GM19397 (cell line): ENCODE data around the gene RNF4.

Experiments
- ATAC-seq: cut with Tn5 transposase; IDR thresholded peaks from one replicate; pipeline ENCODE4 v1.9.1; 2021; ENCODE audit warnings: mild to moderate bottlenecking, moderate library complexity; ENCODE audit not compliant: unreplicated experiment

The RNF4 gene

DNA sequence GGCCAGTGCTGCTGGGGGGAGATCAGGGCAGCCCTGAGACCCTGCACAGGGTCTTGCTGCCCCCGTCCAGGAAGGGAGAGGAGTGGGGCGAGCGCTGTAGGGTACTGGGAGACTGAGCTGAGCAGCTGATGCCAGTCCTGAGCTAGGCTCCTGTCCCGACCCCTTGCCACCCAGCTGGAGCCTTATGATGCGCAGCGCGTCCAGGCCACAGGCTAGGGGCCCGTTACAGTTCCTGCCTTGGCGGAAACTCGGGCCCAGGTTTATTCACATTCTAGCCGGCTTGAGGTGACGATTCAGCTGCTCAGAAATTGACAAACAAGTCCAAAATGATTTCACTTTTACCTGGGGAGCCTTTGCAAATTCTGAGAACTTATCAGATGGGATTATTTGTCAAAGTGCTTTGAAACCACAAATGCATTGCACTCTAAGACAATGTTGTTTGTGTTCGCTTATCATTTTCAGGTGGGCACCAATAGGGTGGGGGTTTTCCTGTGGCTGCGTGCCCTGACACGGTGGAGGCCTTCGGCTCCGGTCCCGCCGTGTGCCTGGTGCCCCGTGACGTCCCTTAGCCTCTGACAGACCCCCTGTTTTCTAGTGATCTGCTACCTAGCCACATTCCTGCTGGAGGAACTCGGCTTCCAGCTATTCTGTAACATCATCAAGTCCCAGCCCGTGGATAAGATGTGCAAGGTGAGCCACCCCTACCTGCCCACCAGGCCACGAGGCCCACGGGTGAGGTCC is 31.3 kb upstream of the RNF4 start:
- ATAC-seq: no peak

GRCh38 chr4:2438822-2439718 is 29.8 kb upstream of the RNF4 start:
- no peak for ATAC-seq

DNA sequence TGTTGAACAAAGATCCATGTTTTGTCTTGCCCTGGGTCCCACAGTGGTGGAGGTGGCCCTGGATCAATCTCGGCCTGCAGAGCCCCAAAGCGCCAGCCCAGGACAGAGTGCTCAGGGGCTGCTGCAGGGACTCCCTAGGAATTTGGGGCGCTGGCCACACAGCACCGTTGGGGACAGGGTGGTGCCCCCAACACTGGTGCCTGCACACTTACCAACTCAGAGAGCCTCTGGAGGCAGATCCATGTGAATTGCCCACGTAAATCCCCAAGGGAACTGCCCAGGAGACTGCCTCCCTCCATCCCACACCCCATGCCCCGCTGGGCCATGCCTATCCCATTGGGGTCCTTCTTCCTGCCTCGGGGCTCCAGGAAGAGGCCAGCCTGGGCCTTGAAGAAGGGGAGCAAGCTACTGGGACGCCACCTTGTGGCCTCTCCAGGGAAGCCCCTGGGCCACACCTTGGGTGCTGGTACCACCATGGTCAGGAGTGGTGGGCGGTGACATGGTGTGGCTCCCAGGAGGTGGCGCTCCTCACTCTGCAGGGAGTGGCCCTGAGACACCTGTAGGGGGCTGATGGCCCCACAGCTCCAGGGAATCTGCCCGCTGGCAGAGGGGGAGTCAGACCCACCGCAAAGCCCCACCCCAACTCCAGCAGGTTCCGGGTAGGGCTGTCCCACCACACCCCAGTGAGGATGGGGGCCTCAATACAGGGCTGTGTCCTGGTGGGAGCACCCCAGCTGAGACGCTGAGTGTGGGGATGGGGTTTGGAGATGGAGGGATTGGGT is 27.3 kb upstream of the RNF4 start:
- ATAC-seq: peak; percentile 77

DNA sequence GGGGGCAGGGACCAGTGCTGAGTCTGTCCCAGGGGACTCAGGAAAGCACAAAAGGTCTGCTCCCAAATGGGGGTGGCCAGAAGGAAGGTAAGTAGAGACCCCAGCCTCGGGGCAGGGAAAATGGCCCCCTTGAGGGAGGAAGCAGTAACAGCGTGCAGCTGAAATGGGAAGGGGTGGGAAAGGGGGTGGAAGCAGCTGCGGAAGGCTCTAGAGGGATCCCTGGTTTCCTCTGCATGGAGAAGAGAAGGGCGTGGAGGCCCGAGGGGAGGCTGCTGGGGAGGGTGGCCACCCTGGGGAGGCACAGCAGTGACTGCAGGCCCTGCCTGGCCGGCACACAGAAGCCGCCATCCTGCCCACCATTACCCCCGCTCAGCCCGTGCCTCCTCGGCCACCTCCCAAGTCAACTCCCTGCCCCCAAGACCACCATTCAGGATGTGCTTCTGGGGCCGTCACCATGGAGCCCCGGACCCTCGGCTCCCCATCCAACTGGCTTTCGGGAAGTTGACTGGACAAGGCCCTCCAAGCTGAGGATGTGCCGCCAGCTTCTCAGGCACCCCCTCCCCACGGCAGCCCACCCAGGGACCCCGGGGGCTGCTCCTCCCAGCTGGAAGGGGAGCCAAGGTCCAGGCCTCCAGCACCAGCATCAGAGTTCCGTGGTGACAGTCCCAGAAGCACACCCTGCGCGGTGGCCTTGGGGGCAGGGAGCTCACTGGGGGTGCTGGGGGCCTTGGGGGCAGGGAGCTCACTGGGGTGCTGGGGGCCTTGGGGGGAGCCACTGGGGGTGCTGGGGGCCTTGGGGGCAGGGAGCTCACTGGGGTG is 26.5 kb upstream of the RNF4 start:
- no peak for ATAC-seq

GRCh38 chr4:2443061-2443730 is 25.7 kb upstream of the RNF4 start:
- no peak for ATAC-seq

DNA sequence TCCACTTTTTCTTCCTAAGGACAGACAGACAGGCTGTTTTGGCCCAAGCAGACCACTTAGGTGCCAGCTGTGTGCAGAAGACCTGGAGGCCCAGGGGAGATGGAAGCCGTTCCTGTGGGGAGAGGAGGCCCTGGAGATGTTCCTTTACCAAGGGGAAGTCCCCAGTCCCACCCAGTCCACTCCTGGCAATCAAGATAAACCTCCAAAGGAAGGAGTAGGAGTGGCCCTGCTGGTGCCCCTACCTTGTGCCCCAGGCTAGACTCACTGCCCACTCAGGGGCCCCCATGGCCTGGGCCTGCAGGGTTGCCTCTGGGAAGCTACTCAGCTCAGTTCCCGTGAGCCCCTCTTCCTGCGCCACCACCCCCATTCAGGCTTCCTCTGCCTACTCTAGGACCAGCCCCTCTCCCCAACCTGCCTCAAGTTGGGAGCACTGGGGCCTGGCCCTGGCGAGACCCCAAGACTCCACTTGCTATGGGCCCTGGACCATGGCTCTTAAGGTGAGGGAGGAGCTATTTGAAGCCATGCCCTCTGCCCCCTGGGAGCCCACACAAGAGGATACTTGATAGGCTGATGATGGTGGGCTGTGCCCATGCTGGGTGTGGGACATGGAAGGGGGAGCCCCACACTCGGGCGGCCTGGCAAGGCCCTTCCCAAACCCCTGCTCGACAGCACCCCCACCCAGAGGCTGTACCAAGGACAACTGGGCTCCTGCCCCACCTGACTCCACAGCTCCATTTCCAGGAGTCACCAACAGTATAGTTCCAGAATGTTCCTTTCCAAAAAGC is 24.8 kb upstream of the RNF4 start:
- ATAC-seq: no peak

DNA sequence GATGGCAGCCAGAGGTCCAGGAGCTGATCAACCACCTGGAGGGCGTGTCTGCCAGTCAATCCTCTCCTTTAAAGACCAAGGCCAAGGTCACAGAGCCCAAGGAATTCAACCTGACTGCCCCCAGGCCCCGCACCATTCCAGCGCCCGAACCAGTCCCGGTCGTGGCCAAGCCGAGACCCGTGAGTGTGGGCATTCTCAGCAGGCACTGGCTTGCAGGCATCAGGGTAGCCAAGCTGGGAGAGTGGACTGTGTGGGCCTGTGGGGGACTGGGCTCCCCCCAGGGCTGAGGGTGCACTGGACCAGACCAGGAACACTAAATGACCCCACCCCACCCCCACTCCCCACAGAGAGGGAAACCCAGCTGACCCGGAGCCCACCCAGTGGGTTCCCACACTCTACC is 23.8 kb upstream of the RNF4 start:
- no peak for ATAC-seq

GRCh38 chr4:2445571-2445970 is 23.3 kb upstream of the RNF4 start:
- ATAC-seq: no peak

- ATAC-seq: no peak
Observed at GRCh38 chr4:2446656-2447564, 22.0 kb upstream of the RNF4 start.

DNA sequence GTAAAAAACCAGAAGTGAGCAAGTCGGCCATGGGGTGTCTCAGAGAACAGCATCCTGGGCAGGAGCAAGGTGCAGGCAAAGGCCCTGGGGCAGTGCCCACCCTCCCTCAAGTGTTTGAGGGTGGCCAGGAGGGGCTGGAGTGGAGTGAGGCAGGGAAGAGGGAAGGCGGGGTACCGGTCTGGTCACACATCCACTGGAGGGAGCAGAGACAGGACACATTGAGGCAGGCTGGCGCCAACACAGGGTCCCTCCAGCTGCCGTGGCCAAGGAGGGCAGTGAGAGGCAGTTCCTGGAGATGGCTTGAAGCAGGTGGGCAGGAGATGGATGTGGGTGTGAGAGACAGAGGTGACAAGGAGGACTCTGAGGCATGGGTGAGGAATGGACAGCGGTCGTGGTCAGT is 20.3 kb upstream of the RNF4 start:
- no peak for ATAC-seq

- no peak for ATAC-seq
Observed at GRCh38 chr4:2449051-2449450, 19.9 kb upstream of the RNF4 start.

DNA sequence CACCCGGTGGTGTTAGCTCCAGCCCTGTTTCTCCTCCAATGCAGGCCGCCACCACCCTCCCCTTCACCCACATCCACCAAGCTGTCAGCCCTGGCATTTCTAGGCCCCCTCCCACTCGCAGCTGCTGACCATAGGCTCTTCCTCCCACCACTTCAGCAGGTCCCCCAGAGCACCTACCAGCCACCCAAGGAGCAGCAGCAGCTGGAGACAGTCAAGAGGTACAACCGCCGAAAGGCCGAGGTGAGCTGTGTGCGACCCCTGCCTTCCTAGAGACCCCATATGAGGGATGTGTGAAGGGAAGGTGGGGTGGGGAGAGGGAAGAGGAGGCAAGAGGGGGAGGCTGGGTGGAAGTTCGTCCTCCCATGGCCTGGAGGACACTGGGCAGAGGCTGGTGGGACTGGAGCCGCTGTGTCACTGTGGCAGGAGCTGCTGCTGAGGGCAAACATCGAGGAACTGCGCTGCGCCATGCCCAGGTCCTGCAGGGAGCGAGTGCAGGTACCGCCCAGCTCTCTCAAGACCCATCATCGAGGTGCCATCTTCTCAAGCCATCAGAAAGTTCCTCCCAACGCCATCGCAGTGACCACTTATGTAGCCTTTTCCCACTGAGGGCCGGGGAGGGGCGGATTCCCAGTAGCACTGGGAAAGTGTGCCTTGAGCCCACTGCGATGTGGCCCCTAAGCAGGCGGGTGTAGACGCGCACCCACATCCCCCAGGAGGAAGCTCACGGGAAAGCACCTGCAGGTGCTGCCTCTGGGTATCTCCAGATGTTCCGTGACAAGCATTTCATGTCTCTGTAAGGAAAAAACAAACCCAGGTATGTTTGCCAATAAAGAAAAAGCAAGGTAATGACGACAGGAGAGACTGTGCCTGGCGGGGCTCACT is 19.2 kb upstream of the RNF4 start:
- no peak for ATAC-seq

DNA sequence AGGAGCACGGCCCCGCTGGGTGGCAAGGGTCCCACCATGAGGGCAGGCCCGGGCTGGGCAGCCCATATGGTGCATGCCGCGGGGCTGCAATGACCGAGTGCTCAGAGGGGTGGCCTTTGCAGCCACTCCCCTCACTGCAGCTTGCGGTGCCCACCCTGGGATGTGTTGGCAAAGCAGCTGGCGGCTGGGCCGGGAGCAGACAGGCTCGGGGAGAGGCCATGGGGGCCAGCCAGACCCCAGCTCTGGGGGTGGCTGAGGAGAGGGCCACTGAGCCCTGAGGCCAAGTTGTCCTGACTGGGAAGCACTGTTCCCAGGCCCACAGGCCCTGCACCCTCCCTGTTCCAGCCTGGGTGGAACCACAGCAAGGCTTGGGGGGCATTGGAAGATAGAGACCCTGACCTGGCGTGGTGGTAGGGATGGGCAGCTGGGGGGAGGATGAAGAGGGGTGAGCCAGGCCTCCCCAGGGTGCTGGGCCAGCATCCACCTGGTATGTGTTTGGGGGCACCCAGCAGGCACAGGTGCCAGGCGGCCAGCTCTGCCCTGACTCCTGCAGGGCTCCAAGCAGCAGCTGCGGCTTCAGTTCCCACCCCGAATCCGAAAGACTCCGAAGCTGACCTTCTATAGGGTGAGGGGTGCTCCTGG is 18.4 kb upstream of the RNF4 start:
- ATAC-seq: no peak

- ATAC-seq: no peak
Observed at GRCh38 chr4:2451036-2451520, 17.8 kb upstream of the RNF4 start.

- ATAC-seq: no peak
Observed at GRCh38 chr4:2451821-2452785, 16.8 kb upstream of the RNF4 start.
